ENCODE measurements around the gene JADE2. TPM values are rescaled to one million over a fixed set of nuclear protein-coding genes. Genes with fewer than 3 reads are reported as not detected.

The JADE2 gene
- total RNA-seq, 2 donors from 2014 or later = 24.1 to 33.3 TPM

DNA sequence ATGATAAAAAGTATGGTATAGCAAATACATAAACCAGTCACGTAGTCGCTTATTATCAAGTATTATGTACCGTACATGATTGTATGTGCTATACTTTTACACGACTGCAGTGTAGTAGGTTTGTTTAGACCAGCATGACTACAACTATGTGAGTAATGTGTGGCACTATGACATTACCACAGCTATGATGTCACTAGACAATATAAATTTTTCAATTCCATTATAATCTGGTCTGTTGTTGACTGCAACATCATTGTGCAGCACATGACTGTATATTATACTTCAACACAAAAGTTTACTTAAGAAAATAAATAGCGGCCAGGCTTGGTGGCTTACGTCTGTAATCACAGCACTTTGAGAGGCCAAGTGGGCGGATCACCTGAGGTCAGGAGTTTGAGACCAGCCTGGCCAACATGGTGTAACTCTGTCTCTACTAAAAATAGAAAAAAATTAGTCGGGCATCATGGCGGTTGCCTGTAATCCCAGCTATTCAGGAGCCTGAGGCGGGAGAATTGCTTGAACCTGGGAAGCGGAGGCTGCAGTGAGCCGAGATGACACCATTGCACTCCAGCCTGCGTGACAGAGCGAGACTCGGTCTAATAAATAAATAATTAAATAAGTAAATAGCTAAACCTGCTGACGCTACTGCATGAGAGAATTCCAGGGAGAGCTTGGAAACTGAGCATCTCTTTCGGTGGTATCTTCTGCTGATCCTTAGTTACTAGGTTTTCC, 24.6 kb upstream of the JADE2 start:
- H3K36me3 ChIP-seq = no peaks in the 10 kb centered on the region
- intact Hi-C loops (cut with DNase I) = loop anchor here (5.0 kb wide), 1 partner anchor 34 kb away; no protein-coding TSS in a partner anchor
- no peak overlapping the region for H3K9ac ChIP-seq (ENCODE audit: low read depth in 2 of 2, low read length in 2 of 2)
- no peaks in the 10 kb centered on the region for H3K9me3 ChIP-seq
- H3K4me1 ChIP-seq = peaks cover 16% of the 10 kb centered on the region
- TF ChIP-seq, protein P1, sequence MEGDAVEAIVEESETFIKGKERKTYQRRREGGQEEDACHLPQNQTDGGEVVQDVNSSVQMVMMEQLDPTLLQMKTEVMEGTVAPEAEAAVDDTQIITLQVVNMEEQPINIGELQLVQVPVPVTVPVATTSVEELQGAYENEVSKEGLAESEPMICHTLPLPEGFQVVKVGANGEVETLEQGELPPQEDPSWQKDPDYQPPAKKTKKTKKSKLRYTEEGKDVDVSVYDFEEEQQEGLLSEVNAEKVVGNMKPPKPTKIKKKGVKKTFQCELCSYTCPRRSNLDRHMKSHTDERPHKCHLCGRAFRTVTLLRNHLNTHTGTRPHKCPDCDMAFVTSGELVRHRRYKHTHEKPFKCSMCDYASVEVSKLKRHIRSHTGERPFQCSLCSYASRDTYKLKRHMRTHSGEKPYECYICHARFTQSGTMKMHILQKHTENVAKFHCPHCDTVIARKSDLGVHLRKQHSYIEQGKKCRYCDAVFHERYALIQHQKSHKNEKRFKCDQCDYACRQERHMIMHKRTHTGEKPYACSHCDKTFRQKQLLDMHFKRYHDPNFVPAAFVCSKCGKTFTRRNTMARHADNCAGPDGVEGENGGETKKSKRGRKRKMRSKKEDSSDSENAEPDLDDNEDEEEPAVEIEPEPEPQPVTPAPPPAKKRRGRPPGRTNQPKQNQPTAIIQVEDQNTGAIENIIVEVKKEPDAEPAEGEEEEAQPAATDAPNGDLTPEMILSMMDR (IDR thresholded peaks at IDR 0.05) = no peak
- no peak for DNase-seq
- no peaks in the 10 kb centered on the region for H3K27me3 ChIP-seq
- H3K27ac ChIP-seq = no peak overlapping the region
- no peak overlapping the region for H3K4me3 ChIP-seq

DNA sequence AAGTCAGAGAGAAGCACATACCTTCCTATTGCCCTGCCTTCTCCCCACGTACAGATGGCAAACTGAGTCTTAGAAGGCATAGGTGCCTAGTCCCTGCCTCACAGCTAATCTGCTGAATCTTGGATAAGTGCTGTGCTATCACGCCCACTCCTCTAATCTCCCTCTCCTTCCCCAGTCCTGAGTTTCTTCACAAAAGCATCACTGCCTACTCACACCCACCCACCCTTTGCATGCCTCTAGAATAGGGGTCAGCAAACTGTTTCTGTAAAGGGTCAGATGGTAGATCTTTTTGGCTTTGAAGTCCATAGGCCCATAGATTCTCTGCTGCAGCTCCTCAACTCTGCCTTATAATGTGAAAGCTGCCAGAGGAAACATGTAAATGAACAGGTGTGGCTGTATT, 23.2 kb upstream of the JADE2 start:
- Histone ChIP-seq H3K36me3 (no peaks in the 10 kb centered on the region), H3K27me3 (no peaks in the 10 kb centered on the region), H3K27ac (no peak overlapping the region), H3K4me3 (no peak overlapping the region), H3K9ac (ENCODE audit: low read depth in 2 of 2, low read length in 2 of 2) (no peak overlapping the region), H3K9me3 (no peaks in the 10 kb centered on the region), H3K4me1 (peaks cover 16% of the 10 kb centered on the region)
- intact Hi-C loops (cut with DNase I) = loop anchor here (5.0 kb wide), 1 partner anchor 35 kb away; no protein-coding TSS in a partner anchor
- DNase-seq = no peak
- TF ChIP-seq, protein P1 (IDR thresholded peaks at IDR 0.05) = no peak

DNA sequence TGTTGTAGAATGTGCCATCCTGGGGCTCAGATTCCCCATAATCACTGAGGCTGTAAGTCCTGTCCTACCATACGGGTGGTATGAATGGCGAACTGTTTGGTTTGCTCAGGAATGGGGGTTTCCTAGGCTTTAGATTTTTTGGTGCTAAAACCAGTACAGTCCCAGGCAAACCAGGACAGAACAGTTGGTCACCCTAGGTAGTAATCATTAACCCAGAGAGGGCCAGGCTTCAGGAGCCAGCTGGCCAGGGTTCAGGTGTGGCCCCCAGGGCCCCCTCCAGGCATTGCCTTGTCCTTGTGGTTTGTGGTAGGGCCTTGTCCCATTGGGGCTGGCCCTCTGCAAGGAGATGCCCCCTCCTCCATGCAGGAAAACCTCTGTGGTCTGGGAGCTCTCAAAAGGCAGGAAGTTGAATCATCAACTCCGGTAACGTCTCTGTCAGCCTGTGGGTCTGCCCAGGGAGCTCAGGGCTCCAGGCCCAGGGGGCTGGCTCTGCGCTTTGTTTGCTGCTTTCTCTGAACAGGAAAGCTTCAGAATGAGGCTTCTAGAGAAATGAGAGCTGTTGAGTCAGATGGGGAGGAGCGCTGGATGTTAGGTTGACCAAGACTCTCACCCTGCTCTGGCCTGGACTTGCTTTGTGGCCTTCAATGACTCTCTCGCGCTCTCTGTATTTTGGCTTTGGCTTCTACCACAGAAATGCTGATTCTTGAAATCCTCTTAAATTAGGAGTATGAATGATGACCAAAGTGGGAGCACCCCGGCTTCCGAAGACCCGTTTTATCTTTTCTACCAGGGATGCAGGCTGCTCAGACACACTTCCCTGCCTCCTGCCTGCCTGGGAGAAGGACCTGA, 22.2 kb upstream of the JADE2 start:
- peak; percentile 65 for DNase-seq
- no peak overlapping the region for H3K4me3 ChIP-seq

DNA sequence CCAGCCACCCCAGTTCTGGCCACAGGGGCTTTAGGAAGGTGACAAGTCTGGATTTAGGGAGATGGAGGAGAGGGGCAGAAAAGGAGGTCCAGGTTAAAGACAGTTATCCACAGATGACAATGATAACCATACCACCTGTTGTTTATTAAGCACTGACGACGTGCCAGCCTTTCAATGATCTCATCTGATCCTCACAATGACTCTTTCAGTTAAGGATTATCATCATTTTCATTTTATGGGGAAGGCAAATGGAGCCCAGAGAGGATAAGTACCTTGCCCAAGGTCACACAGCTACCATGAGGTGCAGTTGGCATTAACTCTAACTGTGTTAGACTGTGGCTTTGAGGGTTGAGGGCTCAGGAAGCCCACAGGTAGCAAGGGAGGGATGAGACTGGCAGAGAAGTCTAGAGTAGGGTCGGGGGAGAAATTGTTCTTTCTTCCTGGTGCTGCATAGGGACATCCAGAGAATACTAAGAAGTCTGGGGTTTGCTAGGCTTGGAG, 21.5 kb upstream of the JADE2 start:
- H3K27ac ChIP-seq = peak overlapping the region; percentile 76
- peak overlapping the region in 1 of 2 donors; percentile 46 for H3K9ac ChIP-seq (ENCODE audit: low read depth in 2 of 2, low read length in 2 of 2)
- H3K4me3 ChIP-seq = no peak overlapping the region
- TF ChIP-seq, protein P1 (IDR thresholded peaks at IDR 0.05) = no peak
- intact Hi-C loops (cut with DNase I) = loop anchor here (5.0 kb wide), 1 partner anchor 37 kb away; no protein-coding TSS in a partner anchor
- H3K27me3 ChIP-seq = no peaks in the 10 kb centered on the region
- no peak for DNase-seq
- no peaks in the 10 kb centered on the region for H3K36me3 ChIP-seq
- peaks cover 16% of the 10 kb centered on the region for H3K4me1 ChIP-seq
- no peaks in the 10 kb centered on the region for H3K9me3 ChIP-seq

More for the DNA sequence above, 22.2 kb upstream of the JADE2 start:
- H3K9me3 ChIP-seq = no peaks in the 10 kb centered on the region
- peak overlapping the region; percentile 27 to 46 for H3K9ac ChIP-seq (ENCODE audit: low read depth in 2 of 2, low read length in 2 of 2)
- H3K27ac ChIP-seq = peak overlapping the region; percentile 76
- H3K36me3 ChIP-seq = no peaks in the 10 kb centered on the region
- intact Hi-C loops (cut with DNase I) = loop anchor here (5.0 kb wide), 1 partner anchor 36 kb away; no protein-coding TSS in a partner anchor
- H3K4me1 ChIP-seq = peaks cover 16% of the 10 kb centered on the region
- TF ChIP-seq, protein P1 (IDR thresholded peaks at IDR 0.05) = no peak
- H3K27me3 ChIP-seq = no peaks in the 10 kb centered on the region

DNA sequence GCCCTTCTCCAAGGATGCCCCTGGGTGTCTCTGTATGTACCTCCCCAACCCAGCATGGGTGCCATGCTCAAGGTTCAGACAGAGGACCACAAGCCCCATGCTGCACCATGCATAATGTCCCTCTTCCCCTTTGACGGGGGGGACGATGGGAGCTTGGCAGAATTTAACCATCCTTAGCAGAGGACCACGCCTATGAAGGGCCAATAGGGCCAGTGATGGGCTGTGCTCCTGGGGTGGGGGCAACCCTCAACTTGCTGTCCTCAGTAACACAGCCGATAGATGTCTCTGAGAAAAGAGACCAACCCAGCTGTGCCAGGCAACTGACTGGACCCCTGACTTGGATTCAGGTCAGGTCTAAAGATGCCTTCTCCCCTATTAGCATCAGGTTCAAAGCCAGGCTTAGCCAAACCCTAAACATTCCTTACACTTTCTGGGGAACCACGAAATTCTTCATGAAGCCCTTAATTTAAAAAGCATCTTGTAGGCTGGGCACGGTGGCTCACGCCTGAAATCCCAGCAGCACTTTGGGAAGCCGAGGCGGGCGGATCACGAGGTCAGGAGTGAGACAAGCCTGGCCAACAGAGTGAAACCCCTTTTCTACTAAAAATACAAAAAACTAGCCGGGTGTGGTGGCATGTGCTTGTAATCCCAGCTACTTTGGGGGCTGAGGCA, 20.7 kb upstream of the JADE2 start:
- intact Hi-C loops (cut with DNase I) = loop anchor here (5.0 kb wide), 2 partner anchors 37 to 92 kb away; partner anchors contain the start of gene CDKN2AIPNL
- H3K9me3 ChIP-seq = no peaks in the 10 kb centered on the region

More for the DNA sequence above, 20.7 kb upstream of the JADE2 start:
- no peak for DNase-seq
- peak overlapping the region in 1 of 2 donors; percentile 46 for H3K9ac ChIP-seq (ENCODE audit: low read depth in 2 of 2, low read length in 2 of 2)
- no peaks in the 10 kb centered on the region for H3K27me3 ChIP-seq
- TF ChIP-seq, protein P1 (IDR thresholded peaks at IDR 0.05) = no peak
- no peaks in the 10 kb centered on the region for H3K36me3 ChIP-seq
- peaks cover 16% of the 10 kb centered on the region for H3K4me1 ChIP-seq
- peak overlapping the region; percentile 76 for H3K27ac ChIP-seq
- H3K4me3 ChIP-seq = no peak overlapping the region
